Measurements from ENCODE around the gene PTK6. TPM values are rescaled to one million over a fixed set of nuclear protein-coding genes. Genes with fewer than 3 reads are reported as not detected.

Gene PTK6
- total RNA-seq, 2 experiments from 2014 or later: 0.19 to 0.22 TPM

- Mint-ChIP-seq H3K27ac (no peak overlapping the region), H3K27me3 (no peaks in the 10 kb centered on the region), H3K4me1 (ENCODE audit: low read depth) (peaks cover 16% of the 10 kb centered on the region), H3K9me3 (no peaks in the 10 kb centered on the region), H3K4me3 (no peak overlapping the region), H3K36me3 (ENCODE audit: low read depth) (no peaks in the 10 kb centered on the region)
- Histone ChIP-seq H3K27ac (ENCODE audit: low read depth in 1 of 2, low read length in 2 of 2) (no peak overlapping the region), H3K36me3 (ENCODE audit: insufficient read depth, low read length) (no peaks in the 10 kb centered on the region), H3K9me3 (ENCODE audit: control insufficient read depth in 1 of 2, insufficient read depth in 1 of 2, low read length in 2 of 2) (no peaks in the 10 kb centered on the region), H3K27me3 (ENCODE audit: control insufficient read depth in 1 of 2, insufficient read depth in 2 of 2, low read length in 2 of 2) (no peaks in the 10 kb centered on the region), H3K4me1 (ENCODE audit: insufficient read depth, low read length) (peaks cover 37% of the 10 kb centered on the region), H3K4me3 (ENCODE audit: low read length) (no peak overlapping the region)
- CTCF ChIA-PET: no interaction called here
- POLR2A ChIA-PET: interaction anchor here (0.8 kb wide), 1 partner anchor 12 kb away, joined by 3 read pairs; no protein-coding TSS in a partner anchor
- intact Hi-C loops (cut with DNase I, micrococcal nuclease): no loop called here
- ATAC-seq (ENCODE audit: poor library complexity): no peak
- DNase-seq: no peak
- TF ChIP-seq, protein P1, sequence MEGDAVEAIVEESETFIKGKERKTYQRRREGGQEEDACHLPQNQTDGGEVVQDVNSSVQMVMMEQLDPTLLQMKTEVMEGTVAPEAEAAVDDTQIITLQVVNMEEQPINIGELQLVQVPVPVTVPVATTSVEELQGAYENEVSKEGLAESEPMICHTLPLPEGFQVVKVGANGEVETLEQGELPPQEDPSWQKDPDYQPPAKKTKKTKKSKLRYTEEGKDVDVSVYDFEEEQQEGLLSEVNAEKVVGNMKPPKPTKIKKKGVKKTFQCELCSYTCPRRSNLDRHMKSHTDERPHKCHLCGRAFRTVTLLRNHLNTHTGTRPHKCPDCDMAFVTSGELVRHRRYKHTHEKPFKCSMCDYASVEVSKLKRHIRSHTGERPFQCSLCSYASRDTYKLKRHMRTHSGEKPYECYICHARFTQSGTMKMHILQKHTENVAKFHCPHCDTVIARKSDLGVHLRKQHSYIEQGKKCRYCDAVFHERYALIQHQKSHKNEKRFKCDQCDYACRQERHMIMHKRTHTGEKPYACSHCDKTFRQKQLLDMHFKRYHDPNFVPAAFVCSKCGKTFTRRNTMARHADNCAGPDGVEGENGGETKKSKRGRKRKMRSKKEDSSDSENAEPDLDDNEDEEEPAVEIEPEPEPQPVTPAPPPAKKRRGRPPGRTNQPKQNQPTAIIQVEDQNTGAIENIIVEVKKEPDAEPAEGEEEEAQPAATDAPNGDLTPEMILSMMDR (IDR thresholded peaks at IDR 0.05): no peak
Observed at GRCh38 chr20:63540417-63541186, 3.4 kb upstream of the PTK6 start.

DNA sequence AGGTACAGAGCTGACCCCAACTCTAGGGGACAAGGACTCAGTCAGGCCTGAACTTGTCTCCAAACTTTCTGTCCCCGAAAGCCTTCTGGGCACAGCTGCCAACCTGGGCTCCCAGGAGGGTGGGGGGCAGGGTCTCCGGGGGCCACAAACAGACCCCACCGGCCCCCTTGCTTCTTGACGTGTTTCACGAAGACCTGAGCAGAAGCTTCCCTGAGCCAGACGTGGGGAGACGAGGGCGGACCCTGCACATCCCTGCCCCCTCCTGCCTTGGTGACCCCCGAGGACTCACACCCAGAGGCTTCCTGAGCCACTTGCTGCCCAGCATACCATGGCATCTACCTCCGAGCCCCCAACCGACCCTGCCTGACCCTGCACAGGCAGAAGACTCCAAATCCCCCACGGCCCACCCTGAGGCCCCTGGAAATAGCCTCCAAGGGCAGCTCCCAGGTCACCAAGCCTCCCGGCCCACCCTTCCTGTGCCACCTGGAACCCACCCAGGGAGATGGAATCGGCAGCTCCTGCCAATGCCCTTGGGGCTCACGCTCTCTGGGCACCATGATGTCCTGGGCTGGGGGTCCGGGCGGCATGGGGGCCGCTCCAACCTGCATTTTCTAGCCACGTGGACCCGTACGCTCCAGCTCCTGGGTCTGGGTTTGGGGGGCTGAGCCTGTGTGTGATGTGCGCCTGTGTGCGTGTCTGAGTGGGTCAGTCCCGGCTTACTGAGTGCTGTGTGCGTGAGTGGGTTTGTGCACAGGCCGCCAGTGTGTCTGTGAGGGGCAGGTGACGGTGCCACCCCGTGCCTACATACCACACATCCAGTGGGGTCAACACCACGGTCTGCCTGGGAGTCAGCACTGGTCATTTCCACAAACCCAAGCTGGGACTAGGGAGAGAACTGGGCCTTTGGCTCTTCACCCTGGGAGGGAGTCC, 2.5 kb upstream of the PTK6 start:
- H3K4me1 ChIP-seq (ENCODE audit: insufficient read depth, low read length): peaks cover 37% of the 10 kb centered on the region
- Mint-ChIP-seq H3K27ac (no peak overlapping the region), H3K27me3 (no peaks in the 10 kb centered on the region), H3K4me3 (no peak overlapping the region), H3K36me3 (ENCODE audit: low read depth) (no peaks in the 10 kb centered on the region), H3K4me1 (ENCODE audit: low read depth) (peaks cover 16% of the 10 kb centered on the region), H3K9me3 (no peaks in the 10 kb centered on the region)
- no peak for DNase-seq
- H3K4me3 ChIP-seq (ENCODE audit: low read length): no peak overlapping the region
- H3K36me3 ChIP-seq (ENCODE audit: insufficient read depth, low read length): no peaks in the 10 kb centered on the region
- ChIA-PET CTCF (no interaction called here), POLR2A (interaction anchor here (3.5 to 3.9 kb wide), 3 partner anchors 18 to 102 kb away, joined by 17 to 71 read pairs (median 33); partner anchors contain the start of genes GMEB2 and PPDPF)
- no peaks in the 10 kb centered on the region for H3K27me3 ChIP-seq (ENCODE audit: control insufficient read depth in 1 of 2, insufficient read depth in 2 of 2, low read length in 2 of 2)
- intact Hi-C loops (cut with DNase I, micrococcal nuclease): loop anchor here (2.0 to 5.0 kb wide), 7 partner anchors 39 to 583 kb away; partner anchors contain the start of genes SAMD10 (in 1 of the 2) and TPD52L2 (in 1 of the 2)
- no peak overlapping the region for H3K27ac ChIP-seq (ENCODE audit: low read depth in 1 of 2, low read length in 2 of 2)
- TF ChIP-seq, protein P1 (IDR thresholded peaks at IDR 0.05): no peak
- no peaks in the 10 kb centered on the region for H3K9me3 ChIP-seq (ENCODE audit: control insufficient read depth in 1 of 2, insufficient read depth in 1 of 2, low read length in 2 of 2)
- ATAC-seq (ENCODE audit: poor library complexity): no peak

GRCh38 chr20:63539092-63539430, 1.9 kb upstream of the PTK6 start:
- Mint-ChIP-seq H3K9me3 (no peaks in the 10 kb centered on the region), H3K27me3 (no peaks in the 10 kb centered on the region), H3K27ac (no peak overlapping the region), H3K4me3 (no peak overlapping the region), H3K36me3 (ENCODE audit: low read depth) (no peaks in the 10 kb centered on the region), H3K4me1 (ENCODE audit: low read depth) (peaks cover 16% of the 10 kb centered on the region)
- TF ChIP-seq, protein P1 (IDR thresholded peaks at IDR 0.05): no peak
- no peaks in the 10 kb centered on the region for H3K27me3 ChIP-seq (ENCODE audit: control insufficient read depth in 1 of 2, insufficient read depth in 2 of 2, low read length in 2 of 2)
- POLR2A ChIA-PET: interaction anchor here (1.3 to 3.9 kb wide), 5 partner anchors 17 to 199 kb away, joined by 3 to 71 read pairs (median 17); partner anchors contain the start of genes GMEB2 and PPDPF
- CTCF ChIA-PET: interaction anchor here (2.2 to 2.9 kb wide), 2 partner anchors 18 to 102 kb away, joined by 13 to 18 read pairs; partner anchors contain the start of gene PPDPF
- H3K36me3 ChIP-seq (ENCODE audit: insufficient read depth, low read length): no peaks in the 10 kb centered on the region
- intact Hi-C loops (cut with DNase I, micrococcal nuclease): loop anchor here (2.0 to 5.0 kb wide), 7 partner anchors 40 to 583 kb away; partner anchors contain the start of genes SAMD10 (in 1 of the 2) and TPD52L2 (in 1 of the 2)
- H3K4me1 ChIP-seq (ENCODE audit: insufficient read depth, low read length): peaks cover 37% of the 10 kb centered on the region
- ATAC-seq (ENCODE audit: poor library complexity): no peak
- no peaks in the 10 kb centered on the region for H3K9me3 ChIP-seq (ENCODE audit: control insufficient read depth in 1 of 2, insufficient read depth in 1 of 2, low read length in 2 of 2)
- H3K27ac ChIP-seq (ENCODE audit: low read depth in 1 of 2, low read length in 2 of 2): no peak overlapping the region
- no peak for DNase-seq
- no peak overlapping the region for H3K4me3 ChIP-seq (ENCODE audit: low read length)

All from CD4-positive, alpha-beta T cell (primary cell).